ENCODE results near the gene NELFA. TPM values are rescaled to one million over a fixed set of nuclear protein-coding genes. Genes with fewer than 3 reads are reported as not detected.

The NELFA gene
- total and polyA plus RNA-seq, 2 of the 4 experiments (the other 2 are of a cell fraction): 4.3 to 21.9 TPM

- 98% methylated on average over 8 of the region's 11 CpGs; no CpG with 5 or more reads in 1 of the 2 experiments for WGBS, 2 experiments (ENCODE audit: extremely low coverage in 2 of 2, insufficient read length in 1 of 2)
- CTCF ChIA-PET: no interaction called here
Observed at GRCh38 chr4:1975880-1976279, 32.9 kb downstream of the NELFA start.

More at GRCh38 chr4:1975880-1976279, 32.9 kb downstream of the NELFA start:
- Histone ChIP-seq H3K9ac (ENCODE audit: low read depth, low read length) (no peak overlapping the region), H3K4me1 (ENCODE audit: control insufficient read depth, insufficient read depth, low read length) (no peaks in the 10 kb centered on the region), H3K4me2 (ENCODE audit: low read depth, low read length) (no peak overlapping the region), H2BK15ac (ENCODE audit: low read depth, low read length) (no peak overlapping the region), H3K23ac (ENCODE audit: low read depth, low read length) (no peak overlapping the region), H4K91ac (ENCODE audit: insufficient read depth, low read depth, low read length) (no peak overlapping the region), H3K18ac (ENCODE audit: low read depth, low read length) (no peak overlapping the region), H3K36me3 (ENCODE audit: control insufficient read depth, insufficient read depth, low read length) (peaks cover 62% of the 10 kb centered on the region), H4K20me1 (ENCODE audit: insufficient read depth, low read length) (no peaks in the 10 kb centered on the region; the same call in 1 of the 2 replicates), H2BK5ac (ENCODE audit: low read depth, low read length, poor library complexity, severe bottlenecking) (no peak overlapping the region), H2AK9ac (replicated peaks; ENCODE audit: low read depth, low read length, poor library complexity) (no peak overlapping the region), H2AK5ac (ENCODE audit: low read depth, low read length) (no peak overlapping the region), H3K27me3 (ENCODE audit: control insufficient read depth, insufficient read depth, low read length) (no peaks in the 10 kb centered on the region), H3K79me1 (ENCODE audit: low read depth in 1 of 2, low read length in 2 of 2) (peaks cover 4 to 34% of the 10 kb centered on the region in 2 experiments; a peak in 3 of 4 replicates), H3K56ac (ENCODE audit: extremely low read depth, insufficient read depth, low read length) (no peak overlapping the region), H3K9me1 (ENCODE audit: insufficient read depth, low read length) (no peaks in the 10 kb centered on the region), H2BK120ac (ENCODE audit: low read depth, low read length) (no peak overlapping the region), H4K5ac (ENCODE audit: low read depth, low read length) (no peak overlapping the region), H3K4ac (ENCODE audit: low read depth, low read length) (no peak overlapping the region), H2BK20ac (ENCODE audit: low read depth, low read length) (no peak overlapping the region), H2AFZ (replicated peaks; ENCODE audit: low read length, poor library complexity) (no peak overlapping the region), H4K8ac (ENCODE audit: low read depth in 2 of 2, low read length in 2 of 2) (no peak overlapping the region), H3K14ac (replicated peaks; ENCODE audit: low read depth, low read length) (no peak overlapping the region), H3K9me3 (ENCODE audit: control insufficient read depth, insufficient read depth, low read length) (no peaks in the 10 kb centered on the region), H3K4me3 (ENCODE audit: insufficient read depth, low read depth, low read length) (no peak overlapping the region), H3K27ac (ENCODE audit: insufficient read depth, low read length) (no peak overlapping the region)
- POLR2A ChIA-PET (ENCODE audit: unreplicated experiment): no interaction called here
- no peak for ATAC-seq (ENCODE audit: low read depth)
- dilution Hi-C loops (cut with HindIII; ENCODE audit: low sequenced_read_pairs, unreplicated experiment): no loop called here
- no TSS peak for BruUV-seq (replicated peaks)
- intact Hi-C loops (cut with micrococcal nuclease): no loop called here
- in situ Hi-C loops (cut with MboI; ENCODE audit: low sequenced_read_pairs): no loop called here
- TF ChIP-seq ELK1 (IDR thresholded peaks at IDR 0.05; ENCODE audit: borderline replicate concordance, low read depth, low read length): no peak
- TF ChIP-seq USF2 (IDR thresholded peaks at IDR 0.05; ENCODE audit: low read depth, low read length): no peak
- DNase-seq: no peak
